GM21381 (cell line): ENCODE results near the gene RIC1.
"Not testable (repeated sequence)": the region's sequence is repeated elsewhere in the genome, so short reads cannot be mapped to it uniquely, and the experiment has no call there.

Experiments
- ATAC-seq: cut with Tn5 transposase; IDR thresholded peaks from one replicate; pipeline ENCODE4 v1.9.1; 2021; ENCODE audit warnings: mild to moderate bottlenecking, moderate library complexity; ENCODE audit not compliant: unreplicated experiment

The RIC1 gene

DNA sequence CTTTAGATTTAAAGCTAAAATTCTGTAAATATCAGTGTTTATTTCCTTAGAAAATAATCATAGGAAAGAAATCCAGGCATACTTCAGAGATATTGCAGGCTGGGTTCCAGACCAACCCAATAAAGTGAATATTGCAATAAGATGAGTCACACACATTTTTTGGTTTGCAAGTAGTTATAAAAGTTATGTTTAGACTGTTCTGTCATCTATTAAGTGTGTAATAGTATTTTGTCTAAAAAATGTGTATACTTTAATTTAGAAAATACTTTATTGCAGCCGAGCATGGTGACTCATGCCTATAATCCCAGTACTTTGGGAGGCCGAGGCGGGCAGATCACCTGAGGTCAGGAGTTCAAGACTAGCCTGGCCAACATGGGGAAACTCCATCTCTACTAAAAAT is 6.9 kb upstream of the RIC1 start:
- no peak for ATAC-seq

DNA sequence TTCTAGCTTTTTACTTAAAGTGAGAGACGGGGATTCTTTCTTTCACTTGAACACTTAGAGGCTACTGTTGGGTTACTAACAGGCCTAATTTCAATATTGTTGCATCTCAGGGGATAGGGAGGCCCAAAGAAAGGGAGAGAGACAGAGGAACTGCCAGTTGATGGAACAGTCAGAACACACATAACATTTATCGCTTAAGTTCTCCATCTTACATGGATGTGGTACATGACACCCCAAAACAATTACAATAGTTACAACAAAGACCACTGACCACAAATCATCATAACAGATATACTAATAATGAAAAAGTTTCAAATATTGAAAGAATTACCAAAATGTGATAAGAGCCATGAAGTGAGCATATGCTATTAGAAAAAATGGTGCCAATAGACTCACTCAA is 4.3 kb upstream of the RIC1 start:
- ATAC-seq, result no peak

DNA sequence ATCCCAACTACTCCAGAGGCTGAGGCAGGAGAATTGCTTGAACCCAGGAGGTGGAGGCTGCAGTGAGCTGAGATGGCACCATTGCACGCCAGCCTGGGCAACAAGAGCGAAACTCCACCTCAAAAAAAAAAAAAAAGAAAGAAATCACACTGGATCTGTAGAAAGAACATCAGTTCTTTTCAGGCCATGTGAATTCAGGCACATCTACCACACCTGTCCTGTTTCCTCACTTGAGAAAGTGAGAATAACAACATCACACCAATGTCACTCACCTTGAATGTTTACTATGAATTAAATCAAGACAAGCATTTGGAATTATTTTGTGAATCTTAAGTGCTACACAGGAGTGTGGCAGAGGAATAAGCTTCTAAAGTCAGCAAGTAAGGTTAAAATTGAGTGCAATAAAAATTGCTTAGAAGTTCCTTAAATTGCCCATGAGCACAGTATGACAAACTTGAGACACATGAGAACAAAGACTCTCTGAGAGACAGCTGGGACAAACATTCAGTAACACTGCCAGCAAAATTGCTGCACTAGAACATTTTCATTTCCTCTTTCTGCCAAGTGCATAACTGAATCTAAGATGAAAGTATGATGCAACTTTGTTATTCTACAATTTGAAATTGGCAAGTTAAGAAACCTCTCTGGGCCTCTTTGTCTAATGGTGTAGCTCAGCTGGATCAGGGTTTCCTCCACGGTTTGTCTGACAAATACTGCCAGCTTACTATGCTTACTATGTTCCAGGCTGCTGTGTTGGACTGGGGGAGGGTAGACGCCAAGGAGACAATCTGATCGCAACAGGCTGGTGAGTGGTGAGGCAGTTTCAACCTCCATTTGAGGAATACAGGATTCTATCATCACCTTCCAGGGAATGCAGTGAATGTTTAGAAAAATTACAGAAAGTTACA is 1.9 kb upstream of the RIC1 start:
- ATAC-seq, result peak; percentile 46

DNA sequence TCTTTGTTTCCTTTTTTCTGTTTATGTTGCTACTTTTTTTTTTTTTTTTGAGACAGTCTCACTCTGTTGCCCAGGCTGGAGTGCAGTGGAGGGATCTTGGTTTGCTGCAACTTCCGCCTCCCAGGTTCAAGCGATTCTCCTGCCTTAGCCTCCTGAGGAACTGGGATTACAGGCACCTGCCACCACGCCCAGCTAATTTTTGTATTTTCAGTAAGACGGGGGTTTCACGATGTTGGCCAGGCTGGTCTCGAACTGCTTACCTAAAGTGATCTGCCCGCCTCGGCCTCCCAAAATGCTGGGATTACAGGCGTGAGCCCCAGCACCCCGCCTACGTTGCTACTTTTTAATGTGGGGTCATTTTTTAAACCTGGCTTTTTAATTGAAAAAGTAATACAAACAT is 1.2 kb upstream of the RIC1 start:
- not testable (repeated sequence) for ATAC-seq

DNA sequence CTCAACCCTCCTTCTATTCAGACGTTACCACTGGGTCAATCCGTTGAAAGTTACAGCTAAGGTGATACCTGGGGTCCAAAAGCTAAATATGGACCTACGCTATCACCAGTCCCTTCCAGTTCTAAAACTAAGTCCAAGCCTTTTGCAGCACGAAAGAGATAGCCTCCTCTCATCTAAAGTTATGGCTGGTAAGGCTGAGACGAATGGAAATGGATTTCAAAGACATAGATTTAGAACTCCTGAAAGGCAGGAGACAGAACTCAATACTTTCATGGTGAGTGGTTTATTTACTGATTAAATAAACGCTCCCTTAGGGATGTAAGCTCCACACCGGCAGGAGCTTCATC is 751 bp upstream of the RIC1 start:
- ATAC-seq, result no peak

DNA sequence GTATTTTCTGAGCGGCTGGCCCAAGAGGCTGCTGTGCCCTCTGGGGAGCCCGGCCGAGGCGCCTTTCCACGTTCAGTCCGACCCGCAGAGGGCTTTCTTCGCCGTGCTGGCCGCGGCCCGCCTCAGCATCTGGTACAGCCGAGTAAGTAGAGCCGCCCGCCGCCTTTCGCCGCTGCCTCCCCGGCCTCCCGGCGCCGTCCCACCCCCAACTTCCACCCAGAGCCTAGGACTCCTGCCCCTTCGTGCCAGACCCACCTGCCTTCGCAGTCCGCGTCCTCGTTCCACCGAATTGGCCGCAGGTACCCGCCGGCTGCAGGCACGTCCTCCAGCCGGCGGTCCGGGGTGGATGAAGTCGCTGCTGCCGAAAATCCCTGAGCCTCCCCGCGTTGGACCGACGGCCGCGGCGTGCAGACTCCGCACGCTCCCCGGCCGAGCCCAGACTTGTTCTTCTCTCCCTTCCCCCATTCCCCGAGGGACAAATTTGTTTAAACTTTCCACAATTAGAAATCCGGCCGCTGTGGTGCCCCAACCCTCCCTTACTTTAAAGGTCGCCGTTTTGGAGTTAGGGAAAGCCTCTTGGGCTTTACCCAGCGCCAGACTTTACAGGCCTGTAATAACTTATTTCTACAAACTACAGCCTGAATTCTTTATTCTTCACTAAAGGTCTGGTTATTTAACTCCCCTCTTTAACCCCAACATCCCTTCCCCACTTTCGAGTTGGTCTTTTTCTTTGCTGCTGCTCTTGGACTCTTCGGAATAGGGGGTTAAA is 589 bp downstream of the RIC1 start:
- ATAC-seq, result peak; percentile 5

DNA sequence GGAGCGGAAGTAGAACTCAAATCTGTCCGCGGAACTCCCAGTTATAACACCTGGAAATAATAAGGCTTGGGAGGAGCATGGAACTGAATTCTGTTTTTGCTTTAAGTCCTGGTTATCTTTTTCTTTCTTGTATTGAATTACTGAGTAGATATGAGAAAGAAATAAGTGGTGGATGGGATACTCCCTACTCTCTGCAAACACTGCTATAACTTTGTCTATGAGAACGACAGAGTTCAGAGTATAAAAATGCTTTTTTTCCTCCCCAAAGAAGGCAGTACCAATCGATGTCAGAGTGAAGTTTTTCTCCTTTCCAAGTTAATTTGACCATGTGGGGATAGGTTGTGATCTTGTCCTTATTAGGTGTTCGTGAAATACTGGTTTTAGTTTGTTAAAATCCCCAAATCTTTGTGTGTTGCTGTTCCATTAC is 1.2 kb downstream of the RIC1 start:
- no peak for ATAC-seq

DNA sequence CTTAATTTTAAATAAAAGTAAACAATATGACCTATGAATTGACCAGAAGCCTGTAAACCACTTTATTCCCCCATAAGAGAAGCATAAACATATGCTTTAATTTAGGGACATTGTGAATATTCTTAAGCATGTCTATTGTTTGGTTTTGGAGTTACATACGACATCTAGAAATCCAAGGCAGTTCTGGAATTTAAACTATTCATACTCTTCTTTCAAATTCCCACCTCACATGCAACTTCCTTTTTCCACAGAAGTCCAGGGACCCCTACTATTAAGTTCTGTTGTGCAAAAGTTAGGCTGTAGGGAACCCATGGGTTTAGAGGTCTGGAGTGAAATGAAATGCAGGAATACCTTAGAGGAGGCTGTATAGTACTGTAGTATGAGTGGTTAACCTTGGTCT is 2.1 kb downstream of the RIC1 start:
- ATAC-seq, result no peak

DNA sequence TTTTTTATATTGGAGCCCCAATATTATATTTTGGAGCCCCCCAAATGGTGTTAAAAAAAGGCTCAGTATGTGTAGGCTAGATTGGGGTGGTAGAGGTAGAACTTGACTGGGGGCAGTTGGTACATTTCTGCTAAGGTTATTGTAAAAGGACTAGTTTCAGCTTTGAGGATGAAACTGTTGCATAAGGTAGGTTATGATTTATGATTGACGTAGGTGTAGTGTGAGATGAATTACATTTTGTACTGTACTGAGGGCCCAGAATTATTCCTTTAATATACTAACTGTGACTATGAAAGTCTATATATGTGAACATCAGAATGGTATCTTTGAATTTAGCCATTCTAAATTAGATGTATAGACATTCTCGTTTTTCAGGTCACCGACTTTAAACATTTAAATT is 3.6 kb downstream of the RIC1 start:
- no peak for ATAC-seq

DNA sequence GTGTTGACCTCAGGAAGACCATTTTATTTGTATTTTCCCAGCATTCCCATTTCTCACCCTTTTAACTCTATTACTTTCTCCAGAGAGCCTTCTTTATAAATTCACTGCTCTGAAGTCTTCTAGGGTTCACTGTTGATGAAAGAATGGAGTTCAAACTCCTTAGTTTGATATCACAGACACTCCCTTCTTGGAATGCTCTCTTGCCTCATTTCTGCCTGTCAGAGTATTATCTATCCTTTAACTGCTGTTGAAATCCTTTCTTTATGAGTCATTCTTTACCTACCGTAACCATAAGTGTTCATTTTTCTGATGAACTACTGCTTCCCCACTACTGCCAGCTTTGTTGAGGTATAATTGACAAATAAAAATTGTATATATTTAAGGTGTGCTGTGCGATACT is 4.3 kb downstream of the RIC1 start:
- ATAC-seq, result no peak

DNA sequence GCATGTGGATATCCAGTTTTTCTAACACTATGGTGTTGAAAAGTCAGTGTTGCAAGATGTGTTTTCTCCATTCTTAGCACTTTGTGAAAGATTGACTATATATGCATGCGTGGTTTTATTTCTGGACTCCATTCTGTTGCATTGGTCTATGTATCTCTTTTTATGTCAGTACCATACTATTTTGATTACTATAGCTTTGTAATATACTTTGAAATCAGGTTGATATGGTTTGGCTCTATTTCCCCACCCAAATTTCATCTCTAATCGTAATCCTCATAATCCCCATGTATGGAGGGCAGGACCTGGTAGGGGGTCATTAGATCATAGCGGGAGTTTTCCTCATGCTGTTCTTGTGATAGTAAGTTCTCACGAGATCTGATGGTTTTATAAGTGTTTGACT is 6.5 kb downstream of the RIC1 start:
- no peak for ATAC-seq

DNA sequence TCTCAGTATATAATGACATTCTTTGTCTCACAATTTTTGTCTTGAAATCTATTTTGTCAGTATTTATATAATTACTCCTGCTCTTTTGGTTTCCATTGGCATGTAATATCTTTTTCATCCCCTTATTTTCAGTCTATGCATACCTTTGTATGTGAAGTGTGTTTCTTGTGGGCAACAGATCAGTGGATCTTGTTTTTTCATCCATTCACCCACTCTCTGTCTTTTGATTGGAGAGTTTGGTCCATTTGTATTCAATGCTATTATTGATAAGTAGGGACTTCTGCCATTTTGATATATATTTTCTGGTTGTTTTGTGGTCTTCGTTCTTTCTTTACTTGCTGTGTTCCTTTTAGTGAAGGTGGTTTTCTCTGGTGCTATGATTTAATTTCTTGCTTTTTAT is 10.9 kb downstream of the RIC1 start:
- ATAC-seq, result no peak

DNA sequence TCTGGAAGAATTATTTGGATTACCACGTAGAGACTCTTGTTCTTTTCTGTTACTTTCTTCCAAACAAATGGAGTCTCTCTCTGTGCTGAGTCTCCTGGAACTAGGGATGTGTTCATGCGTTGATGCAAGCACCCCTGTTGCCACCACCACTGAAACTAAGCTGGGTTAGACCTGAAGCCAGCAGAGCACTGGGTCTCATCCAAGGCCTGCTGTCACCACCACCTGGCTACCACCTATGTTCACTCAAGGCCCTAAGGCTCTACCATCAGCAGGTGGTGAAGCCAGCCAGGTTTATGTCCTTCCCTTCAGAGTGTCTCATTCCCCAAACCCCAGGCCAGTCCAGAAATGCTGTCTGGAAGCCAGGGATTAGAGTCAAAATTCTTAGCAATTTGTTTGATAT is 13.3 kb downstream of the RIC1 start:
- no peak for ATAC-seq

DNA sequence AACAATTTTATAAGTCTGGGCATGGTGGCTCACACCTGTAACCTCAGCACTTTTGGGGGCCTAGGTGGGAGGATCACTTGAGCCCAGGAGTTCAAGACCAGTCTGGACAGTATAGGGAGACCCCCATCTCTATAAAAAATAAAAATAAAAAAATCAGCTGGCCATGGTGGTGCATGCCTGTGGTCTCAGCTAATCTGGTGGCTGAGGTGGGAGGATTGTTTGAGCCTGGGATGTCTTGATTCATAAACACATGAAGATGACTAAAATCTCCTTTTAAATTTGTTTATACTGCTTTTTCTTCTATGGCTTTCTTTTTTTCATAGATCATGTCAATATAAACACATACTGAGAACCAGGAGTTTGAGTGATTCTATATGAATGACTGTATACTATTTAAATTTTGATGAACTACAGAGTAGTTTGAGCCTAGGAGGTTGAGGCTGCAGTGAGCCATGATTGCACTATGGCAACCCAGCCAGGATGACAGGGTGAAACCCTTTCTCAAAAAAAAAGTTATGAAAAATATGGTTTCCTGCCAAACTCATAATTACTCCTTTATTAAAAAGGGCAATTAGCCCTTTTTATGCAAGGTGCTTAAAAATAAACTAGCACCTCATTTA is 14.2 kb downstream of the RIC1 start:
- no peak for ATAC-seq

DNA sequence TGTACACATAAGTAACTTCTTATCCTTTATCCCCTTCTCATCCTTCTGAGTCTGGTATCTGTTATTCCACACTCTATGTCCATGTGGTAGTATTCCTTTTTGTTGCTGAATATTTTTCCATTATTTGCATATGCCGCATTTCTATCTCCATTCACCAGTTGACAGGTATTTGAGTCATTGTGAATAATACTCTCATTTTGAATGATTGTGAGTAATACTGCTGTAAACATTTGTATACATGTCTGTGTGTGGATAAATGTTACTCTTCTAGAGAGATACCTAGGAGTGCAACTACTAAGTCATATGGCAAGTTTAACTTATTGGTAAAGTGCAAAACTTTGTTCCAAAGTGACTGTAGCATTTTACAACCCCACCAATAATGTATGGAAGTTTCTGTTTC is 15.6 kb downstream of the RIC1 start:
- no peak for ATAC-seq

DNA sequence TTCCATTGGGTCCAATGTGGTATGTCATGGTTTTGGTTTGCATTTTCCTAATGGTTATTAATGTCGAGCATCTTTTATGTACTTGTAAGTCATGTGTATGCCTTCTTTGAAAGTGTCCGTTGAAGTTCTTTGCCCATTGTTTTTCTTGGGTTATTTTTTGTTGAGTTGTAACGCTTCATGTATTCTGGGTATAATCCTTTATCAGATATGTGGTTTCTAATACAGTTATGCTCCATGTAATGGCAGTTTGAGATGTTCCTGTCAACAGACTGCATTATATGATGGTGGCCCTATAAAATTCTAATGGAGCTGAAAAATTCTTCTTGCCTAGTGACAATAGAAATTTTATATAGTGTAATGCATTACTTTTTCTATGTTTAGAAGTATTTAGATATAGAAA is 17.2 kb downstream of the RIC1 start:
- no peak for ATAC-seq

DNA sequence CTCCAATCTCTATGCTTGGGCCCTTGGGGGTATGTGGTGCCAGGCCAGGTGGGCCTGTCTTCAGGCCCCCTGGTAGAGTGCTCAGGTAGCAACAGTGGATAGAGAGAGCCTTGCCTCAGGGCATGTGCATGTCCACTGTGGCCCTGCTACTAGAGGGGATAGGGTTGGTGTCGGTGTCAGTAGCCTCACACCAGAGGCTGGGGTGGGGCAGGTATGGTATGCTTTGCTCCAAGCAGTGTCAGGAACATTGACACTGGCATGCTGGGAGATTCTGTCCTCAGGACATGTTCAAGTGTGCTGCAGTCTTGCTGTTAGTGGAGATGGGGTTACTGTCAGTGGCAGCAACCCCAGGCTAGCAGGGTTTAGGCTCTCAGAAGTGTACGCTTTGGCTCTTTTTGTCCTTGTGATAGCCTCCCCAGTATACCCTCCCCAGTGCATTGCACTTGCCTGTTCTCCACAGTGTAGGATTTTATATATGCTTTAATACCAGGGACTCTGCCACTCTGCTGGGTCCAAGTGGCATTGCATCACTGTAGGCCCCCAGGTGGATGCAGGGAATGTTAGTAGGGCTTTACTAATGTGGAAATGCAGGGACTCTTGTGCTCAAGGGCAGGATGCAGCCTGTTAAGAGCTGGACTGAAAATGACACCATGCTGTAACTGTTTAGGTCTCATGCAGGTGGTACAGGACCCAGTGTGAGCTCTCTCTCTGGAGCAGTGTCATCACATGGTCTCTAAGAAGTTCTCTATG is 21.6 kb downstream of the RIC1 start:
- ATAC-seq, result no peak

DNA sequence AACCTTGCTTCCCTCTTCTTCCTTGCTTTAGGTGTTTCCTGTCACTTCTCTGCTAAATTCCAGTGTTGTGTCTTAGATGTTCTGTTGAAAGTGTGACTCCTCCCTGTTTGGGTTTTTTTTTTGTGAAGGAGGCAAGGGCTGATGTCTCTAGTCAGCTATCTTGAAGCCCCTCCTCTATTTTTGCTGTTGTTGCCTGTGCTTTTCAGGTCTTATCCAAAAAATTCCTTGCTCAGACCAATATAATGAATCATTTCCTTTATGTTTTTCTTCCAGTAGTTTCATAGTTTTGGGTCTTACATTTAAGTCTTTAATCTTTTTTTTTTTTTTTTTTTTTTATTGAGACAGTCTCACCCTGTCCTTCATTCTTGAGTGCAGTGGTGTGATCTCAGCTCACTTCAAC is 22.3 kb downstream of the RIC1 start:
- ATAC-seq, result no peak

DNA sequence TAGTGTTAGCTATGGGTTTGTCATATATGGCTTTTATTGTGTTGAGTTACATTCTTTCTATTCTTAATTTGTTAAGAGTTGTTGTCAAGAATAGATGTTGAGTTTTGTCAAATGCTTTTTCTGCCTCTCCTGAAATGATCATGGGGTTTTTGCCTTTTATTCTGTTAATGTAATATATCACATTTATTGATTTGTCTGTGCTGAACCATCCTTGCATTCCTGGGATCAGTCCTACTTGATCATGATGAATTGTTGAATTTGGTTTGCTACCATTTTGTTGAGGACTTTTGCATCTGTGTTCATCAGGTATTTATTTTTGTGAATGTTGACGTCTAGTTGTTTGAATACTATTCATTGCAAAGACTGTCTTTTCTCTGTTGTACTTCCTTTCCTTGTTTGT is 23.9 kb downstream of the RIC1 start:
- ATAC-seq, result no peak

DNA sequence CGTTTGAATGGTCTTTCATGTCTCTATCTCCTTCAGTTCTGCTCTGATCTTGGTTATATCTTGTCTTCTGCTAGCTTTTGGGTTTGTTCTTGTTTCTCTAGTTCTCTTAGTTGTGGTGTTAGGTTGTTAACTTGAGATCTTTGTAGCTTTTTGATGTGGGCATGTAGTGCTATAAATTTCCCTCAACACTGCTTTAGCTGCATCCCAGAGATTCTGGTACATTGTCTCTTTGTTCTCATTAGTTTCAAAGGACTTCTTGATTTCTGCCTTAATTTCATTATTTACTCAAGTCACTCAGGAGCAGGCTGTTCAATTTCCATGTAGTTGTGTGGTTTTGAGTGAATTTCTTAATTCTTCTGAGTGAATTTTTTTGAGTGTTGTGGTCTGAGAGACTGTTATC is 33.9 kb downstream of the RIC1 start:
- not testable (repeated sequence) for ATAC-seq

DNA sequence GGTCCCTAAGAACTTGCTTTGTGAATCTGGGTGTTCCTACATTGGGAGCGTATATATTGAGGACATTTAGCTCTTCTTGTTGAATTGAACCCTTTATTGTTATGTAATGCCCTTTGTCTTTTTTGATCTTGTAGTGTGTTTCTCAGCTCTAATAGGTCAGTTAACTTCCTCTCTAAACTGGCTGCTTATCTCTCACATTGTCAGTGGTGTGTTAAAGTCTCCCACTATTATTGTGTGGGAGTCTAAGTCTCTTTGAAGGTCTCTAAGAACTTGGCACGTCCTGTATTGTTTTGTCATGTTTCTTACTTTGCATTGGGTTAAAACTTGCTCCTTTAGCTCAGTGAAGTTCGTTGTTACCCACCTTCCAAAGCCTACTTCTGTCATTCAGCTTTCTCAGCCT is 36.2 kb downstream of the RIC1 start:
- no peak for ATAC-seq
